ENCODE measurements around the gene PAX7. TPM values are rescaled to one million over a fixed set of nuclear protein-coding genes. Genes with fewer than 3 reads are reported as not detected.

PAX7 gene
- total and polyA plus RNA-seq, 2 donors (not counting 3 experiments of a cell fraction or from before 2014, with no cell fraction given) = not detected

- DNase-seq (ENCODE audit: low read depth, low spot score) = no peak
- TF ChIP-seq POLR2AphosphoS5 (IDR thresholded peaks at IDR 0.05; ENCODE audit: insufficient read depth, low read depth, low read length) (no peak), GATA2 (IDR thresholded peaks at IDR 0.05; ENCODE audit: insufficient read depth, insufficient read length, low read depth, low read length) (no peak), MYC (IDR thresholded peaks at IDR 0.05; ENCODE audit: low read depth, low read length) (no peak), JUN (IDR thresholded peaks at IDR 0.05; ENCODE audit: borderline replicate concordance, insufficient read depth, insufficient read length, low read depth) (no peak), POLR2A (IDR thresholded peaks at IDR 0.05; ENCODE audit: low read depth, low read length) (no peak), FOS (IDR thresholded peaks at IDR 0.05; ENCODE audit: borderline replicate concordance, insufficient read depth, low read length) (no peak), EZH2 (IDR thresholded peaks at IDR 0.05; ENCODE audit: borderline replicate concordance, low read depth, low read length, severe bottlenecking) (no peak)
- TF ChIP-seq, protein P1, sequence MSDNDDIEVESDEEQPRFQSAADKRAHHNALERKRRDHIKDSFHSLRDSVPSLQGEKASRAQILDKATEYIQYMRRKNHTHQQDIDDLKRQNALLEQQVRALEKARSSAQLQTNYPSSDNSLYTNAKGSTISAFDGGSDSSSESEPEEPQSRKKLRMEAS (IDR thresholded peaks at IDR 0.05; ENCODE audit: insufficient read depth, insufficient read length) = no peak
- TF ChIP-seq, protein P2, sequence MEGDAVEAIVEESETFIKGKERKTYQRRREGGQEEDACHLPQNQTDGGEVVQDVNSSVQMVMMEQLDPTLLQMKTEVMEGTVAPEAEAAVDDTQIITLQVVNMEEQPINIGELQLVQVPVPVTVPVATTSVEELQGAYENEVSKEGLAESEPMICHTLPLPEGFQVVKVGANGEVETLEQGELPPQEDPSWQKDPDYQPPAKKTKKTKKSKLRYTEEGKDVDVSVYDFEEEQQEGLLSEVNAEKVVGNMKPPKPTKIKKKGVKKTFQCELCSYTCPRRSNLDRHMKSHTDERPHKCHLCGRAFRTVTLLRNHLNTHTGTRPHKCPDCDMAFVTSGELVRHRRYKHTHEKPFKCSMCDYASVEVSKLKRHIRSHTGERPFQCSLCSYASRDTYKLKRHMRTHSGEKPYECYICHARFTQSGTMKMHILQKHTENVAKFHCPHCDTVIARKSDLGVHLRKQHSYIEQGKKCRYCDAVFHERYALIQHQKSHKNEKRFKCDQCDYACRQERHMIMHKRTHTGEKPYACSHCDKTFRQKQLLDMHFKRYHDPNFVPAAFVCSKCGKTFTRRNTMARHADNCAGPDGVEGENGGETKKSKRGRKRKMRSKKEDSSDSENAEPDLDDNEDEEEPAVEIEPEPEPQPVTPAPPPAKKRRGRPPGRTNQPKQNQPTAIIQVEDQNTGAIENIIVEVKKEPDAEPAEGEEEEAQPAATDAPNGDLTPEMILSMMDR (IDR thresholded peaks at IDR 0.05; ENCODE audit: extremely low read depth in 1 of 2, insufficient read depth in 1 of 2, low read depth in 1 of 2, low read length in 2 of 2) = no peak
Measured at GRCh38 chr1:18770799-18771198, 140.2 kb downstream of the PAX7 start.

More at GRCh38 chr1:18770799-18771198, 140.2 kb downstream of the PAX7 start:
- Histone ChIP-seq H3K9ac (replicated peaks; ENCODE audit: extremely low read depth, insufficient read depth, low read length) (no peak overlapping the region), H3K79me2 (ENCODE audit: control insufficient read depth, insufficient read depth, low read length) (no peaks in the 10 kb centered on the region), H3K27me3 (ENCODE audit: control insufficient read depth in 2 of 2, insufficient read depth in 2 of 2, low read length in 2 of 2) (no peaks in the 10 kb centered on the region), H4K20me1 (replicated peaks; ENCODE audit: control insufficient read depth, extremely low read depth, insufficient read depth, low read length) (no peaks in the 10 kb centered on the region), H3K4me1 (ENCODE audit: control insufficient read depth, extremely low read depth, insufficient read depth, low read length) (no peaks in the 10 kb centered on the region), H3K4me2 (ENCODE audit: insufficient read depth, low read length) (no peak overlapping the region), H3K4me3 (replicated peaks in 1 of 3; ENCODE audit: insufficient read depth in 1 of 3, low read depth in 1 of 3, low read length in 3 of 3) (no peak overlapping the region), H2AFZ (ENCODE audit: low read depth, low read length) (no peak overlapping the region), H3K36me3 (ENCODE audit: control insufficient read depth in 2 of 2, extremely low read depth in 1 of 2, insufficient read depth in 2 of 2, low read length in 2 of 2) (no peaks in the 10 kb centered on the region), H3K27ac (ENCODE audit: insufficient read depth, low read depth, low read length) (no peak overlapping the region), H3K9me1 (replicated peaks; ENCODE audit: control insufficient read depth, extremely low read depth, insufficient read depth, low read length) (no peaks in the 10 kb centered on the region), H3K9me3 (replicated peaks; ENCODE audit: control insufficient read depth, insufficient read depth, low read length) (no peaks in the 10 kb centered on the region)
- dilution Hi-C loops (cut with MboI; ENCODE audit: extremely low pct_ligation_motif_present, low sequenced_read_pairs) (no loop called here), intact Hi-C loops (cut with micrococcal nuclease) (no loop called here)
- ChIA-PET CTCF (no interaction called here), POLR2A (no interaction called here)
- no peak for FAIRE-seq
- BruUV-seq (replicated peaks) = no TSS peak
